ENCODE measurements around the gene DPP10.
"Not testable (repeated sequence)": the region's sequence is repeated elsewhere in the genome, so short reads cannot be mapped to it uniquely, and the experiment has no call there.

DPP10 gene

DNA sequence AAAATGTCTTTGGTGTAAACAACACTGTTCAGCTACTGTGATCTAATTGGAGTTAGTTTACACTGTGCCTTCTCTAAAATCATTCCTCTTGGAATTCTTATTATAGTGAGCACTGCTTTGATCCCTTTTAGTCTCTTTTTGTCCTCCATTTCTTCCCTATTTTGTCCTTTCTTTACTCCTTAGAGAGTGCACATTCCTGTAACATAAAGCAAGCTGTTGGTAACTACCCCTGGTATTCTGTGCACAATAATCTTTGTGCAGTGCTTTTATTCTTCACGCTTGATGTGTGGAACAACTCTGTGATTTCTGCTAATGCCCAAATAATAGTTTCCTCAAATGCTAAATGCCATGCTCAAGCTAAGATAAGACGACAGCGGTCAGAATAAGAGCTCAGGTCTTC is 401.5 kb downstream of the DPP10 start:
- no peak for DNase-seq

- no peak for DNase-seq
Observed at GRCh38 chr2:114857196-114857595, 414.8 kb downstream of the DPP10 start.

DNA sequence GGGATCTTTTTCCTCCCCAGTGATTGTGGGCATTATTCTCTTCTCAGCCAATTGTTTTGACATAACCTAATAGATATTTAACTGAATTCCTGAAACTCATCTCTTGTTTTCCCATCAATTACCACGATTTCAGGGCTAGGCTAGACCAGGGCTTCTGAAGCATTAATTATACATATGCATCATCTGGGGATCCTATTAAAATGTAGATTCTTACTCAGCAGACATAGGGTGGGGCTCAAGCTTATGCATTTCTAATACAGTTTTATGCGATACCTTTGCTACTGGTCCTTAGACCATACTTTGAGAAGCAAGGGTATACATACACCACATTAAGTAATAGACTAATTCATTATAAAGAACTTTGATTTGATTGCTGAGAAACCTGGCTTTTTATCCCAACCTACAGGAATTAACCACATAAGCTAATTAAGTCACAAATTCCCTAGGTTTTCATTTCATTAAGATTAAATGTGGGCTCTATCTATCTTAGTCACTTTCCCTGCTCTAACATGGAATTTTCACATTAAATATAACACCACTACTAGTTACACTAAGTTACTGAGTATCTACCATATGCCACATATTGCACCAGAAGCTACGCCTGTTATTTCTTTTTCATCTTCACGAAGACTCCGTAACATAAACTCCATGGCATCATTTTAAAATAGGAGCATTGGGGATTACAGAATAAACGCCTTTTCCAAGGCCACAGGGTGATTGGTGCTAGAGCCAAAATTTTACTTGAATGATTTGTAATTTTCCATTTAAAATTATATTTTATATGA is 417.5 kb downstream of the DPP10 start:
- no peak for DNase-seq

GRCh38 chr2:114862243-114862642 is 419.8 kb downstream of the DPP10 start:
- no peak for DNase-seq

GRCh38 chr2:114864901-114865300 is 422.5 kb downstream of the DPP10 start:
- DNase-seq, result no peak

GRCh38 chr2:114880046-114880445 is 437.6 kb downstream of the DPP10 start:
- DNase-seq, result no peak

GRCh38 chr2:114919985-114920384 is 477.5 kb downstream of the DPP10 start:
- DNase-seq, result no peak

- no peak for DNase-seq
Observed at GRCh38 chr2:114922076-114922475, 479.6 kb downstream of the DPP10 start.

GRCh38 chr2:114925296-114926255 is 483.1 kb downstream of the DPP10 start:
- DNase-seq, result no peak

- DNase-seq, result no peak
Observed at GRCh38 chr2:114926303-114926702, 483.9 kb downstream of the DPP10 start.

DNA sequence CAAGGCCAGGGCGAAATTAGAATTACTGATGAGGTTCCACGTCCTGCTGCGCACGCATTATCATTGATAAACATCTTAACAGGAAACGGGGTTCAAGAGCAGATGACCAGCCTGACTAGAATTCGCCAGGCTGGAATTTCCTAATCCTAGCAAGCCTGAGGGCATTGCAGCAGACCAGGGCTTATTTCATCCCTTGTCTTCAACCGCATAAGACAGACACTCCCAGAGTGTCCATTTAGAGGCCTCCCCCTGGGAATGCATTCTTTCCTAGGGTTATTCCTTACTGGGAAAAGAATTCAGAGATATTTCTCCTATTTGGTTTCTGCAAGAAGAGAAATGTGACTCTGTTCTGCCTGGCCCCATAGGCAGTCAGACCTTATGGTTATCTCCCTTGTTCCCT is 486.8 kb downstream of the DPP10 start:
- DNase-seq, result no peak

- DNase-seq, result no peak
Observed at GRCh38 chr2:114933671-114934241, 491.3 kb downstream of the DPP10 start.

- no peak for DNase-seq
Observed at GRCh38 chr2:114935031-114935430, 492.6 kb downstream of the DPP10 start.

DNA sequence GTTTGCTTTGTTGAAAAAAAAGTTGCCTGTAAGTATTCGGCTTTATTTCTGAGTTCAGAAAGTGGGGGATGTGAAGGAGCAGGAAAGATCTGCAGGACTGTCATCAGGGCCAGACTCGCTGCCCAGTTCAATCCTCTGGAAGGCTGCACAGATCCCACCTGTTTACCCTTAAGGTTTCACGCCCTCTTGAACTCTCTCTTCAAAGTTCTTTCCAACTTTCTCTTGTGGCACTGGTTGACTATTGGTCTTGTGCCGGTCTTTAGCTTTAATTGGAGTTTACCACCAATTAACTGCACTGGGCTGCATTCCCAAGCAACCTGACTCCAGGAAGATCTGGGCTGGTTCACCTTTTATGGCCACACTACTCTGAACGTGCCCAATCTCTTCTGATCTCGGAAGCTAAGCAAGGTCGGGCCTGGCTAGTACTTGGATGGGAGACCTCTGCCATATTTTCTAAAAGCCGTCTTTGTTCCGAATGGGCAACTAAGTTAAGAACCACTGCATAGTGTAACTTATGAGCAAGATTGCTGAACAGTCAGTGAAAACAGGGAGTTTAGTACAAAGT is 495.0 kb downstream of the DPP10 start:
- DNase-seq, result no peak

GRCh38 chr2:114940785-114941458 is 498.5 kb downstream of the DPP10 start:
- no peak for DNase-seq

- no peak for DNase-seq
Observed at GRCh38 chr2:114949228-114949804, 506.9 kb downstream of the DPP10 start.

- no peak for DNase-seq
Observed at GRCh38 chr2:114960389-114960788, 517.9 kb downstream of the DPP10 start.

DNA sequence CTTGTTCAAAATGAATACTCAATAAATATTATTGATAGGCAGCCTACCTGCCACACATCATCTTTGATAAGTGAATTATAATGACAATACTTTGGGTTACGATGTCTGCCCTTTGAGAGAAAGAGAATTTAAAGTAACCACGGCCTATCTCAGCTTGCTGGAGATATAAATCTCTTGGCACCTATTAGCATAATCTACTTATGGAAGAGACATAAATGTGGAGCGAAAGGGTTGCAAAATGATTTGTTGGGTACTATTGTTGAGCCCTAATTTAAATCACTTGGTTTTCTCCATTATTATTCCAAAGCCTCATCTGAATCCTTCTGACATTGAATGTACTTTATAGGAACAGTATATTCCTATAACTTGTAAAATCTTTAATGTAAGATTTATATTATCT is 520.1 kb downstream of the DPP10 start:
- no peak for DNase-seq

DNA sequence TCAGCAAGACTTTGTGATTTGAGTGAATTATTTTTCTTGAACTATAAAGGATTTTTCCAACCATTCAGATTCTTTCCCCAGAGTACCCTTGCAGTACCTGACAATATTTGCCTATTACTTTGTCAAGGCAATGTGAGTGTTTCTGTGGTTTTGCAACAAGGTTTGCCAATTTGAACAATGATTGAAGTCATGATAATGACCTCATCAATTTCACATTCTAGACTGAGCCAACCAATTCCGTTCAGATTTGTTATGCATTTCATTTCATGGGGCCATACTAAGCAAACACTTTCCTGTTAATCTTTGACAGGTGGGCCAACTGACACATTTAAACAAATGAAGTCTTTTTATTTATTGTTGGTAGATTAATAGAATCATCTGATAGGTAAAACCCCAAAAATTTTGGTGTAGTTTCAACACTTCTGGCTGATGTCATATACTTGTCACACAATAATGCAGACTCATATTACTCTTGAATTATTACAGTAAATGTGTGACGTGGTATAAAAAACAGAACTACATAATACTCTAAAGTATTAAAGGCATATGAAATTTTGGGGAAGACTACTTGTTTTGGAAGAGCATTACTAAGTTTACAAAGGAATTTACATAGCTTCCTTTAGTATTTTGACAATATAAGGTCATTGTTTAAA is 526.4 kb downstream of the DPP10 start:
- no peak for DNase-seq

DNA sequence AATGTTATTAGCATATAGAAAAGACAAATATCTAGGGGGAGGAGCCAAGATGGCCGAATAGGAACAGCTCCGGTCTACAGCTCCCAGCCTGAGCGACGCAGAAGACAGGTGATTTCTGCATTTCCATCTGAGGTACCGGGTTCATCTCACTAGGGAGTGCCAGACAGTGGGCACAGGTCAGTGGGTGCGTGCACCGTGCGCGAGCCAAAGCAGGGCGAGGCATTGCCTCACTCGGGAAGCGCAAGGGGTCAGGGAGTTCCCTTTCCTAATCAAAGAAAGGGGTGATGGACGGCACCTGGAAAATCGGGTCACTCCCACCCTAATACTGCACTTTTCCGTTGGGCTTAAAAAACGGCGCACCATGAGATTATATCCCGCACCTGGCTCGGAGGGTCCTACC is 561.9 kb downstream of the DPP10 start:
- DNase-seq, result not testable (repeated sequence)

DNA sequence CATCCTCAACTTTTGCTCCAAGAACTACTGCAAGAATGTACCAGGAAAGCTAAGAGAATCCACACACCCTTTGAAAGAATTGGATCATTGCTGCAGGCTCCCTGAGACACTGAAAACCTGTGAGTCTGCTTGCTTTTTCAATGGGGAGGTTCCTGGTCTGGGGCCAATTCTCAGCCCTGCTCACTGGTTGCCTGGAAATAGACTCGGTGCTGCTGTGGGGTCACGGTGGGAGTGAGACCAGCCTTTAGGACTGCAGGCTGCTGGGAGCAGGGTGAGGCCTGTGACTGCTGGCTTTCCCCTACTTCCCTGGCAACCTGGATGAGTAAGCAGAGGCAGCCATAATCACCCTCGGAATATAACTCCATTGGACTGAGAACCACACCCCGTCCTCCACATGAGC is 569.3 kb downstream of the DPP10 start:
- DNase-seq, result no peak

DNA sequence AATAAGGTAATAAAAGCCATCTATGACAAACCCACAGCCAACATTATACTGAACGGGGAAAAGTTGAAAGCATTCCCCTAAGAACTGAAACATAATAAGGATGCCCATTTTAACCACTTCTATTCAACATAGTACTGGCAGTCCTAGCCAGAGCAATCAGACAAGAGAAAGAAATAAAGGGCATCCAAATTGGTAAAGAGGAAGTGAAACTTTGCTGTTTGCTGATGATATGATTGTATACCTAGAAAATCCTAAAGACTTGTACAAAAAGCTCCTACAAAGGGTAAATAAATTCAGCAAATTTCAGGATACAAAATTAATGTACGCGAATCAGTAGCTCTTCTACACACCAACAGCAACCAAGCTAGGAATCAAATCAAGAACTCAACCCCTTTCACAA is 579.6 kb downstream of the DPP10 start:
- DNase-seq, result not testable (repeated sequence)

All from activated CD4-positive, alpha-beta T cell treated with anti-CD3 and anti-CD28 coated beads, Interleukin-10, Interleukin-2, amounts not matched to agents 100 ng/mL and 50 ng/mL, durations not matched to agents 16 hours and 8 hours (primary cell).